GM12865 (cell line): ENCODE measurements around the gene UNC50.
"Not testable (repeated sequence)": the region's sequence is repeated elsewhere in the genome, so short reads cannot be mapped to it uniquely, and the experiment has no call there.

ENCODE experiments used
- DNase-seq: peaks from one replicate; pipeline ENCODE4 v3.0.0; 2010; ENCODE audit warnings: low read depth
- H3K4me3 ChIP-seq: 2 replicates; pipeline ENCODE4 v1.5.1; 2011; ENCODE audit warnings: mild to moderate bottlenecking, low read depth, low read length, control low read depth
- CTCF ChIP-seq: IDR thresholded peaks from 2 replicates; pipeline ENCODE4 v1.5.1; 2011; ENCODE audit warnings: low read length, control low read depth, low read depth, inconsistent platforms; ENCODE audit not compliant: insufficient read depth; ENCODE audit errors: missing control alignments

The UNC50 gene

GRCh38 chr2:98583816-98584618 lies 24.4 kb upstream of the UNC50 start:
- DNase-seq, result no peak
- H3K4me3 ChIP-seq, result no peak overlapping the region
- no peak for TF ChIP-seq CTCF

- DNase-seq, result no peak
- H3K4me3 ChIP-seq, result no peak overlapping the region
- TF ChIP-seq CTCF, result no peak
Measured at GRCh38 chr2:98585386-98585785, 23.0 kb upstream of the UNC50 start.

GRCh38 chr2:98586551-98587140 lies 21.7 kb upstream of the UNC50 start:
- TF ChIP-seq CTCF, result no peak
- H3K4me3 ChIP-seq, result no peak overlapping the region
- no peak for DNase-seq

GRCh38 chr2:98588880-98589431 lies 19.4 kb upstream of the UNC50 start:
- no peak for TF ChIP-seq CTCF
- no peak for DNase-seq
- H3K4me3 ChIP-seq, result no peak overlapping the region

GRCh38 chr2:98589489-98589888 lies 18.9 kb upstream of the UNC50 start:
- DNase-seq, result no peak
- TF ChIP-seq CTCF, result no peak
- H3K4me3 ChIP-seq, result no peak overlapping the region

GRCh38 chr2:98592565-98592964 lies 15.8 kb upstream of the UNC50 start:
- TF ChIP-seq CTCF, result no peak
- no peak for DNase-seq
- H3K4me3 ChIP-seq, result no peak overlapping the region

GRCh38 chr2:98594665-98595064 lies 13.7 kb upstream of the UNC50 start:
- H3K4me3 ChIP-seq, DNase-seq: not testable (repeated sequence)
